Measurements from ENCODE around the gene ARHGEF7. TPM values are rescaled to one million over a fixed set of nuclear protein-coding genes. Genes with fewer than 3 reads are reported as not detected.

The ARHGEF7 gene
- total RNA-seq, 1 experiment from 2014 or later, result 46.2 TPM

DNA sequence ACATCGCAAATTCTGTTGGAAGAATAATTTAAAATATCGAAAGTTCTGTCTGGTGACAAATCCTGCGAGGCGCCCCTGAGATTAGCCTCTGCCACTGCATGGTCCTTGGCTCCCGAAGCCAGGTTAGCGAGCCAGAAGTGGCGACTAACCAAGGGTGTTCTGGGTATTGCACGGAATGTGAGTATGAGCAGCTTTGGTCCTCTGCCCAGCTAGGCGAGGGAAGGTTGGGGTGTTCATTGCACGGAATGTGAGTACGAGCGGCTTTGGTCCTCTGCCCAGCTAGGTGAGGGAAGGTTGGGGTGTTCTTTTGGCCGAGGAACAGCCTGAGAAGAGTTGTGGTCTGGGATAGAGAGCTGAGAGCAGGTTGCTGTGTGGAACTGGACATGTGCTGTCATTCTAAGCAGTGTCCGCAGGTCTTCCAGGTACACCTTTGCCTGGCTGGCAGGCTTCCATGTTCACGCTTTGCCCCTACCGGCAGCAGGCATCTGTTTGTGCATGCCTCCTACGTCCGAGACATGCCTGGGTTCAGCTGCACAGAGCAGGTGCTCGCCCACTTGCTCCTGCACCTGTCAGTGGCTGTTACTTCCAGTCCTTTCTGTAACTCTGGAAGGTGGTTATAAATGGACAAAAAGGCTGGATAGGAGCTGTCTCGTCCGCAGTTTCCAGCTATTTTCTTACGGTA, 187.1 kb downstream of the ARHGEF7 start:
- Histone ChIP-seq H3K4me1 (ENCODE audit: control insufficient read depth in 1 of 2, insufficient read depth in 2 of 2, low read length in 2 of 2) (no peaks in the 10 kb centered on the region), H3K36me3 (ENCODE audit: control insufficient read depth in 1 of 2, insufficient read depth in 2 of 2, low read length in 2 of 2) (peaks cover 21 to 29% of the 10 kb centered on the region in 2 experiments; a peak in 3 of 4 replicates), H3K9me2 (ENCODE audit: insufficient read depth) (no peaks in the 10 kb centered on the region), H3K4me2 (ENCODE audit: low read length) (no peak overlapping the region), H3K9me3 (ENCODE audit: control insufficient read depth in 1 of 2, insufficient read depth in 1 of 2, low read depth in 1 of 2, low read length in 2 of 2) (no peaks in the 10 kb centered on the region), H3K27me3 (ENCODE audit: insufficient read depth, low read length) (no peaks in the 10 kb centered on the region), H4K20me1 (ENCODE audit: insufficient read depth) (no peaks in the 10 kb centered on the region), H3K79me2 (ENCODE audit: insufficient read depth, low read length) (no peaks in the 10 kb centered on the region), H3K4me3 (replicated peaks in 1 of 2; ENCODE audit: low read depth in 1 of 2, low read length in 2 of 2) (no peak overlapping the region), H2AFZ (ENCODE audit: low read depth, low read length, poor library complexity, severe bottlenecking) (no peak overlapping the region), H3K9ac (ENCODE audit: low read length) (no peak overlapping the region), H3K27ac (ENCODE audit: low read depth, low read length) (no peak overlapping the region)
- TF ChIP-seq TCF7L2 (IDR thresholded peaks at IDR 0.05; ENCODE audit: borderline replicate concordance, extremely low read depth, insufficient read depth, insufficient read length), result no peak
- intact Hi-C loops (cut with micrococcal nuclease), result no loop called here
- ATAC-seq (no peak), DNase-seq (ENCODE audit: low read depth, low spot score) (no peak)
- RAD21 ChIA-PET (ENCODE audit: low non-redundant PET in 1 of 2, low total read pairs in 2 of 2, uncharacterized antibody in 2 of 2, unreplicated experiment in 2 of 2), result no interaction called here
- POLR2A ChIA-PET, result no interaction called here
- BruUV-seq (replicated peaks), result no TSS peak
- CTCF ChIA-PET, result no interaction called here

DNA sequence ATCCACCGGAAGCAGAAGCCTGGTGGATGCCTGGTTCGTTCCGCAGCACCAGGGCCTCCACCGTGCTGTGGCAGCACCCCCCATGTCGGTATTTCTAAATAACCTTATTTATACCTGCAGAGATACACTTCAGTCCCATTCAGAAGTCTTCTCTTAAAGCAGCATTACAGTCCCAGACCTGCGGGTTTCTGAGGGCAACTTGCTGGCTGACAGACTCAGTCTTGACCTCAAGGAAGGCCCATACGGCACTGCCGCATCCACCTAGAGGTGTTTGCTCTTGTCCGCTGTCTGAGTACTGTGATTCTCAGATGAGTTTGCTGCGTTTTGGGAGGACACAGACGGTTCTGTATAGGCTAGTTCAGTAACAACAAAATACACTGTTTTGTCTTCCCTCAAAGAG, 188.4 kb downstream of the ARHGEF7 start:
- no peaks in the 10 kb centered on the region for H3K27me3 ChIP-seq (ENCODE audit: insufficient read depth, low read length)
- H3K9me3 ChIP-seq (ENCODE audit: control insufficient read depth in 1 of 2, insufficient read depth in 1 of 2, low read depth in 1 of 2, low read length in 2 of 2), result no peaks in the 10 kb centered on the region
- DNase-seq (ENCODE audit: low read depth, low spot score) (no peak), ATAC-seq (no peak)
- ChIA-PET POLR2A (no interaction called here), CTCF (no interaction called here), RAD21 (ENCODE audit: low non-redundant PET in 1 of 2, low total read pairs in 2 of 2, uncharacterized antibody in 2 of 2, unreplicated experiment in 2 of 2) (no interaction called here)
- no peaks in the 10 kb centered on the region for H3K9me2 ChIP-seq (ENCODE audit: insufficient read depth)
- TF ChIP-seq SIN3A (IDR thresholded peaks at IDR 0.05; ENCODE audit: low read depth) (no peak), ELF1 (IDR thresholded peaks at IDR 0.05; ENCODE audit: borderline replicate concordance, low read depth) (no peak), FOSL1 (IDR thresholded peaks at IDR 0.05; ENCODE audit: low read depth) (no peak), EZH2phosphoT487 (IDR thresholded peaks at IDR 0.05; ENCODE audit: borderline replicate concordance) (no peak)
- TF ChIP-seq, protein P1, sequence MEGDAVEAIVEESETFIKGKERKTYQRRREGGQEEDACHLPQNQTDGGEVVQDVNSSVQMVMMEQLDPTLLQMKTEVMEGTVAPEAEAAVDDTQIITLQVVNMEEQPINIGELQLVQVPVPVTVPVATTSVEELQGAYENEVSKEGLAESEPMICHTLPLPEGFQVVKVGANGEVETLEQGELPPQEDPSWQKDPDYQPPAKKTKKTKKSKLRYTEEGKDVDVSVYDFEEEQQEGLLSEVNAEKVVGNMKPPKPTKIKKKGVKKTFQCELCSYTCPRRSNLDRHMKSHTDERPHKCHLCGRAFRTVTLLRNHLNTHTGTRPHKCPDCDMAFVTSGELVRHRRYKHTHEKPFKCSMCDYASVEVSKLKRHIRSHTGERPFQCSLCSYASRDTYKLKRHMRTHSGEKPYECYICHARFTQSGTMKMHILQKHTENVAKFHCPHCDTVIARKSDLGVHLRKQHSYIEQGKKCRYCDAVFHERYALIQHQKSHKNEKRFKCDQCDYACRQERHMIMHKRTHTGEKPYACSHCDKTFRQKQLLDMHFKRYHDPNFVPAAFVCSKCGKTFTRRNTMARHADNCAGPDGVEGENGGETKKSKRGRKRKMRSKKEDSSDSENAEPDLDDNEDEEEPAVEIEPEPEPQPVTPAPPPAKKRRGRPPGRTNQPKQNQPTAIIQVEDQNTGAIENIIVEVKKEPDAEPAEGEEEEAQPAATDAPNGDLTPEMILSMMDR (IDR thresholded peaks at IDR 0.05 in 2 of 3, conservative IDR thresholded peaks at IDR 0.05 in 1 of 3; ENCODE audit: borderline replicate concordance in 1 of 3, insufficient read depth in 1 of 3, low read depth in 2 of 3, low read length in 2 of 3), result no peak
- no peak overlapping the region for H3K4me3 ChIP-seq (replicated peaks in 1 of 2; ENCODE audit: low read depth in 1 of 2, low read length in 2 of 2)
- H4K20me1 ChIP-seq (ENCODE audit: insufficient read depth), result no peaks in the 10 kb centered on the region
- H3K4me2 ChIP-seq (ENCODE audit: low read length), result no peak overlapping the region
- no peak overlapping the region for H2AFZ ChIP-seq (ENCODE audit: low read depth, low read length, poor library complexity, severe bottlenecking)
- H3K27ac ChIP-seq (ENCODE audit: low read depth, low read length), result no peak overlapping the region
- H3K4me1 ChIP-seq (ENCODE audit: control insufficient read depth in 1 of 2, insufficient read depth in 2 of 2, low read length in 2 of 2), result no peaks in the 10 kb centered on the region
- peaks cover 21 to 29% of the 10 kb centered on the region in 2 experiments; a peak in 3 of 4 replicates for H3K36me3 ChIP-seq (ENCODE audit: control insufficient read depth in 1 of 2, insufficient read depth in 2 of 2, low read length in 2 of 2)
- H3K79me2 ChIP-seq (ENCODE audit: insufficient read depth, low read length), result no peaks in the 10 kb centered on the region
- no TSS peak for BruUV-seq (replicated peaks)
- intact Hi-C loops (cut with micrococcal nuclease), result no loop called here
- no peak overlapping the region for H3K9ac ChIP-seq (ENCODE audit: low read length)
